Retina (tissue), 1 donor: Measurements from ENCODE around the gene RAB34.
A peak's percentile ranks its signal among the peaks of the same experiment; 100 is the strongest.
"Not testable (repeated sequence)": the region's sequence is repeated elsewhere in the genome, so short reads cannot be mapped to it uniquely, and the experiment has no call there.

Experiments
- DNase-seq: peaks from one replicate; pipeline ENCODE4 v3.0.0-alpha.2; 2016

RAB34 gene

DNA sequence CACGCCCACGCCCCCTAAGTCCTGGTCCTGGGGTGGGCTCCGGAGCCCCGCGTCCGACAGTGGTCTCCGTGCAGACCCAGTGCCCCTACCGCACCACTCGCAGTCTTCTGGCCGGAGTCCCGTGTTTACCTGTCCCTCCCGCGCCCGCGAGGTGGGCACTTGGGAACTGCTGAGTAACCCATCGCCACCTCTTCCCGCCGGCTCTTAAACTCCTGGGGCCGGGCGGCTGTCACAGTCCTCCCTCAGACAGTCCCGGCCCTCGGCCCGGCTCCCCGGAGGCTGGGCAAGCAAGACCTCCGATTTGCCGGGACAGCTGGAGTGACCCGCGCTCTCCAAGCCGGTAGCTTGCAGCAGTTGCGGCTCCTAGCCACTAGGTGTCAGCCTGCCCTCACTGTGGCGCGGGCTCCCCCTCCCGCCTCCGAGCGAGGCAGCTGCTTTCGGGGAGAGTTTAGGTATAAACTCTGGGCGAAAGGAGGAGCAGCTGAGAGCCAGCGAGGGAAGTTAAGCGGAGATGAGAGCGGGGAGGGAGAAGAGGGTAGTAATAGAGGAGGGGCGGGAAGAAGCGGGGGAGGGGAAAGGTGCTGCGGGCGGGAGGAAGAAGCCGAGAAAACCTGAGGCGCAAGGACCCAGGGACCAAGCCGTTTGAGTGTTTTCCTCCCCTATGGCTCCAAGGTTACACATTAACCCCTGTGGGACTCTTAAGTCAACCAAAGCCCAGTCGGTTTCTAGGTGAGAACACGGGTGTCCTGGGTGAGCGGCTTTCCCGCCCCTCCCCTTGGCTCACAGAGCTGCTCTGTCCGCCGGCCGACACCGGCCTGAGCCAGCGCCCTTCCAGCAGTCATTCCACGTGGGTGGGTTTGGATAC is 9.2 kb upstream of the RAB34 start:
- peak; percentile 98 for DNase-seq

DNA sequence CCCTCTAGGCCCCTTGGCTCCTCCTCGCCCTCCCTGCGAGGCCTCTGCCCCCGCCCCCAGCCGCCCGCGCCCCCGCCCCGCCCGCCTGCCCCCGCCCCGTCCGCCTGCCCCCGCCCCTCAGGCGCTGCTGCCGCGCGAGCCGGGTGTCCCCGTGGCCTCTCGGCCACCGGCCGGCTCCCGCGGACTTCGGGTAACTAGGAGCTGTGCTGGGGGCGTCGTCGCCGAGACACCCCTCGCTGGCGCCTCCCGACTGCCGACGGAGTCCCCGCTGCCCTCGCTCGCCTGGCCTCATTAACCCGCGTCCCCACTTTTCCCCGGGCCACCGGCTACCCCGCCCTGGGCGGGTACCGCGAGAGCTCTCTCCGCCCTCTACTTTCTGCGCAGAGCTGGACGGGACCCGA is 8.6 kb upstream of the RAB34 start, which contains the start of gene TLCD1:
Gene TLCD1 (minus strand): TSS at position 8 of the 401 bp plus-strand sequence. CDS start 136 bp downstream, outside the sequence.
- no peak for DNase-seq

DNA sequence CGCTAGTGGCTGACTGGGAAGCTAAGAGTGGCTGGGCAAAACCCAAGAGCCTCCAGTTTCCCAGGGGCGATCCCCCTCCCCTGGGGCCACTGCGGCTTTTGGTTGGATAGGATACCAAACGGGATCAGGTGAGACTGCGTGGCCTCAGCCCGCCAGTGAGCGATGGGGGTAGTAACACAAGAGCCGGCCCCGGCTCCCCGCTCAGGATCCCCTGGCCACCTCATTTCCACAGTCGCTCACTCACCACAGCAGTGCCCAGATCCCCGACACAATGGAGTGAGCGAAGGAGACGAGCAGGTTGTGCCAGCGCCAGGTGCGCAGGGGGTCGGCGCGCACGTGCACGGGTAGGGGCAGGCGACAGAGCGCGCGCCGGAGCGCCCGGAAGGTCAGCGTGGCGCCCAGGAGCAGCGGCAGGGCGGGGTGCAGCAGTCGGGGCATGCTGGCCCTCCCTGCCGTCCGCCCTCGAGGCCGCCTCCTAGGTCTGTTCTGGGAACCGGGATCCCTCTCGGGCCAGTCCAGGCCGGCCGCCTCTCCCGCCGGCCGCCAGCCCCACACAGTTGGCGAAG is 8.1 kb upstream of the RAB34 start:
- DNase-seq, result peak; percentile 79

DNA sequence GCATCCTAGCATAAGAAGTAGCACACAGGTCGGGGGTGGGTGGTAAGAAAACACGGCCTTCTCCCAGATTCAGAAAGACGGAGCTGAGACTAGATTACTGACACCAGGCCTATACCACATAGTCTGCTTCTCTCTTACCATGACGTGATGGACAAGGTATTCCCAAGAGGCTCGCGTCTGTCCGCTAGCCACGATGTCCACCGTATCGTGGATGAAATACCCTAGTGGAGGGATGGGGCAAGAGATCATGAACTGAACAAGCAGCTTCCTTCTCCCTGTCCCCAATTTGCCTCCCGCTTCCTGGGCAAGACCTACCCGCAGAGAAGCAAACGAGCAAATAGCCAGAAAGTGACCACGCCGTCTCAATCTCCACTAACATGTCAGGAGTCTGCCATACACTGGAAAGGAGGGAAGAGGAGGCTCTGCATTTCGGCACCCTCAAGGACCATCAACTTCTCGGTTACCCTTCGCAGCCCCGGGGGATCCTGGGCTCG is 7.5 kb upstream of the RAB34 start:
- no peak for DNase-seq

DNA sequence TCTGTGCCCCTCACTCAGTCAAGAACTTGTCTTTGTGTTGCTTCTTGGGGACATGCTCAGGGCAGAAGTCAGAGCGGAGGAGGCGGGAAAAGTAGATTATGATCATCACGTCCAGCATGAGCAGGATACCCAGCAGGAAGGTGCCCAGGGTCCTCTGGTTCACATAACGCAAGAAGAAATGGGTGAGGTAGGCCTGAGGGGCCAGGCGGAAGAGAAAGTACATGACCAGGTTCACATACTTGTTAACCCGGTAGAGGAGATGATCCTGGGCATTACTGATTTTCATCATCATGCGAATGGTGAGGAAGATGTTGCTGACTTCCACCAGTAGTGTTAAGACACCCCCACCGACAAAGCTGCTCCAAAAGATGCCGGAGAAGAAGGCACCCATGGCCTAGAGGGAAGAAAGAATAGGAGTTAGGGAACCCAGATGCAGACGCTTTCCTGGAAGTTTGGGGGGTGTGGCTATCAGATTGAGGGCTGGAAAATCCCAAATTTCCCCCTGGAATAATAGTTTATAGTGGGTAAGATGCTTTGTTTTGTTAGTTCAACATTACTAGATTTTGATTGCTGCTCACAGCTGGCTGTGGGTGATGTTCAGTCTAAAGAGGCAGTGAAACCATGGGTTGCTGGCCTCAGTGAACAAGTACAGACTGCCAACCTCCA is 7.0 kb upstream of the RAB34 start:
- no peak for DNase-seq

DNA sequence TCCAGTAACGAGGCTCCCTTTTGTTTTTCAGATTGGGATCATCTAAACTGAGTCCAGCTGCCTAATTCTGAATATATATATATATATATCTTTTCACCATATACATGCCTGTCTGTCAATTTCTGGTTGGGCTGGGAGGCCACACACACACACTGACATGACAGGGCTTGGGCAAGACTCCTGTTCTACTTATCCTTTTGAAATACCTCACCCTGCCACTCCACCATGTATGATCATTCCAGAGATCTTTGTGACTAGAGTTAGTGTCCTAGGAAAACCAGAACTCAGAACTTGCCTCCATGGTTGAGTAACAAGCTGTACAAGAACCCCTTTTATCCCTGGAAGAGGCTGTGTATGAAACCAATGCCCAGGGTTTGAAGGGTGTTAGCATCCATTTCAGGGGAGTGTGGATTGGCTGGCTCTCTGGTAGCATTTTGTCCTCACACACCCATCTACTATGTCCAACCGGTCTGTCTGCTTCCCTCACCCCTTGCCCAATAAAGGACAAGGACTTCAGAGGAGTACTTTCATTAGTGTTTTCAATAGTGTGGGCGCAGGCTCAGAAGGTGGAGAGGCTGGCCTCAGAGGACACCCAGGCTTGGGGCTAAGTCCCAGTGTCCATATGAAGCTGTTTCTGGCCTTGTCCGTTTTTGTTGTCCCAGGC is 6.3 kb upstream of the RAB34 start:
- DNase-seq, result not testable (repeated sequence)

DNA sequence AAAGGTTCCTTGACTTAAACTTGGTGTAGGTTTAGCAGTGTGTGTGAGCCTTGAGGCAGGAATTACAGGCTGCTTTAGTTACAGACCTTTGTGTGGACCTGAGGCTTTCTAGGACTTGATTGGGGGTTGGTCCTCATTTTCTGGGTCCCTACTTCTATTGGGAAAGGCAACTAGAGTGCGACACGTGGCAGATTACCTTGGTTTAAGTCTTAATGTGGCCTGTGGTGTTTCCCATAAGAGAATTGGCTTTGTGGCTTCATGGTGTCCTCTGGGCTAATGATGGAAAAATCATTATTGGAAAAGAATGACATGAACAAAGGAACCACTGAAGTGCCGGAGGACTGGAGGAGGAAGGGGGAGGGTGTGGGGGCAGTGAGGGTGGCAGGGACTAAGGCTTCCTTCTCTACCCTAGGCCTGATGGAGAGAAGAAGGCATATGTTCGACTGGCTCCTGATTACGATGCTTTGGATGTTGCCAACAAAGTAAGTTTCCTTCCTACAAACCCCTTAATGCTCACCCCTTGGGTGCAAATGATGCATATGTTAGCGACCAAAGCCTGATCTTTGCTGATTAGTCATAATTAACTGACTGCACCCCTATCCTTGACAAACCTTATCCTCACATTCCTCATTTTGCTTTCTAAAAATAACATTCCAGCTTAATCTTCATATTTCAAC is 5.6 kb upstream of the RAB34 start:
- no peak for DNase-seq

DNA sequence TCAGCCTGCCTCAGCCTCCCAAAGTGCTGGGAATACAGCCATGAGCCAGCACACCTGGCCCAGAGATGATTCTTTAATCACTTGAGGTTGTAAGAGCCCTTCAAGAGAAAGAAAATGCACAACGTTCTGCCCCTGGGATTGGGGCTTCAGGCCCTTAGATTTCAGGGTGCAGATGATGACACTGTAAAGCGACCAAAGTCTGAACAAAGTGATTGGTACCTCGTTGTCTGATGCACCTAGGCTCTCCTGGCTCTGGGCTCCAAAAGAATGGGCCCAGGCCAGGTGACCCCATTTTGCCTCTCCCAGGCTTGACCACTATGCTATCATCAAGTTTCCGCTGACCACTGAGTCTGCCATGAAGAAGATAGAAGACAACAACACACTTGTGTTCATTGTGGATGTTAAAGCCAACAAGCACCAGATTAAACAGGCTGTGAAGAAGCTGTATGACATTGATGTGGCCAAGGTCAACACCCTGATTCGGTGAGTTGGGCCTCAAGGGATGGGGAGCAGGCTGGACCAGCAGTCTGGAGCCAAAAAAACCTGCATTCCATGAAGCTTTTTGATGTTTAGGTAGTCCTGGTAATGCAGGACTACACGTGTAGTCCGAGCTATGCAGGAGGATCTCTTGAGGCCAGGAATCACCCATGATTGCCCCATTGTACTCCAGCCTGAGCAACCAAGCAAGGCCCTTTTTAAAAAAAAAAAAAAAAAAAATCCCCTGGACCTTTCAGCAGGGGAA is 4.9 kb upstream of the RAB34 start:
- no peak for DNase-seq

DNA sequence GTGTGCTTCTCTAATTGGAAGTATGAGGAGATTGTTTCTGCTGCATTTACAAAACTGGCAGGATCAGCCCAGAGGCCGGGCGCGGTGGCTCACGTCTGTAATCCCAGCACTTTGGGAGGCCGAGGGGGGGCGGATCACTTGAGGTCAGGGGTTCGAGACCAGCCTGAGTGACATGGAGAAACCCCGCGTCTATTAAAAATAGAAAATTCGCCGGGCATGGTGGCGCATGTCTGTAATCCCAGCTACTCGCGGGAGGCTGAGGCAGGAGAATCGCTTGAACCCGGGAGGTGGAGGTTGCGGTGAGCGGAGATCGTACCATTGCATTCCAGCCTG is 3.3 kb upstream of the RAB34 start:
- not testable (repeated sequence) for DNase-seq

DNA sequence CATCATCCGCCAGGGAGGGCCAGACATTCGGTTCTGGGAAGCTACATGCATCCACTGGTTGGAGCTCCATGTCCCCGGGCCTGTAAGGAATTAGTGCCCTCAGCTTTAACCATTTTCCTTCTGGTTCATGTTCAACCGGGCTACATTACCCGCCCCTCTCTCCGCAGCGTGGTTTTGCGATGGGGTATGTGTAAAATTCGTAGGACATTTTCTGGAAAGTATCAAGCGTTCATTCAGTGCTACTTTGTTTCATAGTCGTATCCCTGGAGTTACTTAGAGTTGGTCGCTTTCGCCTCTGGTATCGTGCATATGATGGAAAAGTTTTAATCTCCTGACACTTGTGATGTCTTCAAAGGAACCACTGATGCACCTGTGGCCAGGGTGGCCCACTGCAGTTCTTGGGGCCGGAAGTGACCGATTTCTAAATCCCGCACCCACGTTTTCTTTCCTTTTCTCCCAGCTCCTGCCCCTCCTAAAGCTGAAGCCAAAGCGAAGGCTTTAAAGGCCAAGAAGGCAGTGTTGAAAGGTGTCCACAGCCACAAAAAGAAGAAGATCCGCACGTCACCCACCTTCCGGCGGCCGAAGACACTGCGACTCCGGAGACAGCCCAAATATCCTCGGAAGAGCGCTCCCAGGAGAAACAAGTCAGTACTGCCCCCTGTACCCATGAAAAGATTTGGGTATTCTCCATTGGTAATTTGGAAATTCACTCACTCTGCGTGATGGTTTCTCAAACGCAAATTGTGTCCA is 2.8 kb upstream of the RAB34 start:
- no peak for DNase-seq

DNA sequence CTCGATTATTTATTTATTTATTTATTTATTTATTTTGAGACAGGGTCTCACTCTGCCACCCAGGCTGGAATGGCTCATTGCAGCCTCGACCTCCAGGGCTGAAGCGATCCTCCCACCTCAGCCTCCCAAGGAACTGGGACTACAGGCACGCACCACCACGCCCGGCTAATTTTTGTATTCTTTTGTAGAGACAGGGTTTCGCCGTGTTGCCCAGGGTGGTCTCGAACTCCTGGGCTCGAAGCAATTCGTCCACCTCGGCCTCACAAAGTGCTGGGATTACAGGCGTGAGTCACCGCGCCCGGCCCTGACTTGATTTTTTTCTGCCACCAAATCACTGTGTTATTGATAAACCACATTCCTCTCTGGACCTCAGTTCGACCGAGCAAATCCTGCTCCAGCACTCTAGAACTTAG is 1.4 kb upstream of the RAB34 start:
- DNase-seq, result no peak

DNA sequence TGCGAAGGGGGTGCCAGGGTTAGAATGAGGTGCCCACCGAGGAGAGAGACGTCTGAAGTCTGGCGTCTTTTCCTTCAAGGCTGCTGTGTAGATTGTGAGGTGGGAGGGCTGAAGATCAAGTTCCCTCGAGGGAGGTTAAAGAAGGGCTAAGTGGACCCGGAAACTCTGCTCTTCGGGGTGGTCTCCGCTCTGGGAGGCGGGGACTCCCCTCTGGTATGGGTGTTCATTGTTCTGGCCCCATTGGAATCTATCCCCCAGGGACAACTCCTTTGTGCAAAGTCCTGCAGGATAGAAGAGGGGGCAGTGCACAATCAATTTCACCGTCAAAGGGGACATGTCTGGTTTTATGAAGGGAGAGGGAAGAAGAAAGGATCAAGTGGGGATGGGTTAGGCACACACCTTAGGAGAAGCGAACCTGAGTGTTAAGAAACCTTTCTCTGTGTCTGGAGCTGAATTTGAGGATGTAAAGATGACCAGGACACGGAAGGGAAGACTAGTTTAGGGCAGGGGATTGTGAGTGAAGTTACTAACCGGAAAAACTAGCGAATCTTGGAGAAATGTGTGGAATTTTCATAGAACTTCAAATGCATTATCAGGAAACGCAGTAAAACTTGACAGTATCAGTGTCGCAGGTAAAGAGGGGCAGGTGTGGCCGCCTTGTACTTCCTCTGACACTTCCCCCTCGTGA is 809 bp upstream of the RAB34 start:
- no peak for DNase-seq

DNA sequence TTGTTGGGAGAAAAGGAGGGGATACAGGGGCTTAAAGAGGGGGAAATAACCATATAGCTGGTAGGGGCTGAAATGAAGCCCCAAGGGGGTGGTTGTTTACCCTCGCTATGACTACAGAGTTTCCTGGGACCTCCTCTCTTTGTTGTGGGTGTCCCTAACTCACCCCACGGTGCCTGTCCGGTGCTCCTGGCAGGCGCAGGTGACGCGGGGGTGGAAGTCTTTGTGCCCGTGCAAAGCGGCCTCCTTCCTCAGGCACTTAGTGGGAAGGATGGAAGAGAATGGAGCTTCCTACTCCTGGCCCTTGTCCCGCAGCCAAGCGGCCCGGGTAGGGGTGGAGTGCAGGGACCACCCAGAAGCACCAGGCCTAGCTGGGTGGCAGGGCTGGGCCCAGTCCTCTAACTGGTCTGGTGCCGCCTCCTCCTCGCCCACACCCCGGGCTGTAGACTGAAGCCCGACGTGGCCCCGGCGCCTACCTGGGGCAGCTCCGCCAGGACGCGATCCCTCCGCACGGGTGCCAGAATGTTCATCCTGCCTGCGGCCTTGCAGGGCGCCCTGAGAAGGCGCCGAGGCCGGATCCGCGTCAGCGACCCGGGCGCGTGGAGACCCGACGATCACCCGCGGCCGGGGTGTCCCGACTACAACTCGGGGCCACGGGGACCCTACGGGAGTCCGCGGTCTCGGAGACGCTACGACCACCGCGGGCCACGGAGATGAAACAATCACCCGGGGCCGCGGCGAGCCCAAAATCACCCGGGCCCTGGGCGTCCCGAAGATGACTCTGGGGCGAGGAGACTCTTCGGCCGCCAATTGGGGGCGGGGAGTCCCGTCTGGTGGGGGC is 709 bp downstream of the RAB34 start:
- DNase-seq, result peak; percentile 74

DNA sequence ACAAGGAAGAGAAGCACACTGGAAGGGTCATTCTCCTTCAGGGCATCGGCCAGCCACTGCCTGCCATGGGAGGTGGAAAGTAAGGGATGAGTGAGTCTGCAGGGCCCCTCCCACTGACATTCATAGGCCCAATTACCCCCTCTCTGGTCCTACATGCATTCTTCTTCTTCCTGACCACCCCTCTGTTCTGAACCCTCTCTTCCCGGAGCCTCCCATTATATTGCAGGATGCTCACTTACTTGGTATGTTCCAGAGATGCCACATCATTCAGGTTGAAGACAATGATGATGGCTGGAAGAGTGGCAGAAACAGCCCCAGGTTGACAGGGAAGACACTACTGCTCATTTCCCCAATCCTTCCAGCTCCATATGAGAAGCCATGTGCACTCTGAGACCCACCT is 2.5 kb downstream of the RAB34 start:
- DNase-seq, result no peak

DNA sequence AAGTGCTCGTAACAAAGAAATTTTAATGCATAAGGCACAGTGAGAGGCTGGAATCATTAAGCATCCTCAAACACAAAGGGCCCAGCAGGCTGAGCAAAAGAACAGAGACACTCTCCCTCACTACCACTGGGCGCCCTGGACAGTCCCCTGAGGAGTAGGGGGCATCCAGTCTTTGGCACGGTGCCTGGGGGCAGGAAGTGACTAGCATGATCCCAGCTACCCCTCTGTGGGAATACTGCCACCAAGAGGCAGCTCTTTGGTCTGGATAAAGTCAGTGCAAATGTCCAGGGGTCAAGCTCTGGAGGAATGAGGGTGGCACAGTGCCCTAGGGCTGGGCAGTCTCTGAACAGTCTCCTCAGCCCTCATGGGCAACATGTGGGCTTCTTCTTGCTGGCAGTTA is 3.4 kb downstream of the RAB34 start:
- no peak for DNase-seq

DNA sequence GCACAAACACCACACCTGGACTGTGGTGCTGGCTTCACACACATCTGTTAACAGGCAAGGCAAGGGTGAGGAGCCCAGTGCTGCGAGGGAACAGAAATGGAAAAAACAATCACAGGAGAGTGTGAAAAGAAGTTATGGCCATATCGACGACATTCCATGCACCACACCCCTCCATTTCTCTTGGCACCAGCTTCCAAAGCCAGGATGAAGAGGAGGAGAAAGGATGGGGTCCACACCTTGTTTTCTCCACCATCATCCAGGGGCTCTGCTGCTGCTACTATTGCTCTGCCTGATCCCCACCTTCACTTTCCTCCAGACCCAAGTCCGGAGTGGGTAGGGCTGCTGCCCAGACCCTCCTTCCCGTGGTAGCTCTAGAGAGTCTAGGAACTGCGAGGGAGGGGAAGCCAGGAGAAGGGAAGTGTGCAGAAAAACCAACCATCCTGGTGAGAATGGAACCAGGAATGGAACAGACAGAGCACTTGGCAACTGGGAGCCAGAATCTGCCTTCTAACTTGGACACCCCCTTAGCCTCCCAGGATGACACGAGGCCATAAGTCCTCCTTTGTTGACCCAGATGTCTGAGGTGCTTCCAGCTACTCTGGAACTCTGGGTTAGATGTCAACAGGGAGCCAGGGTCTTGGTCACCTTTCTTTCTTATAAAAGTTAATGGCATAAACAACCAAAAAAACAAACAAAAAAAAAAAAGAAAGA is 4.8 kb downstream of the RAB34 start:
- DNase-seq, result no peak

DNA sequence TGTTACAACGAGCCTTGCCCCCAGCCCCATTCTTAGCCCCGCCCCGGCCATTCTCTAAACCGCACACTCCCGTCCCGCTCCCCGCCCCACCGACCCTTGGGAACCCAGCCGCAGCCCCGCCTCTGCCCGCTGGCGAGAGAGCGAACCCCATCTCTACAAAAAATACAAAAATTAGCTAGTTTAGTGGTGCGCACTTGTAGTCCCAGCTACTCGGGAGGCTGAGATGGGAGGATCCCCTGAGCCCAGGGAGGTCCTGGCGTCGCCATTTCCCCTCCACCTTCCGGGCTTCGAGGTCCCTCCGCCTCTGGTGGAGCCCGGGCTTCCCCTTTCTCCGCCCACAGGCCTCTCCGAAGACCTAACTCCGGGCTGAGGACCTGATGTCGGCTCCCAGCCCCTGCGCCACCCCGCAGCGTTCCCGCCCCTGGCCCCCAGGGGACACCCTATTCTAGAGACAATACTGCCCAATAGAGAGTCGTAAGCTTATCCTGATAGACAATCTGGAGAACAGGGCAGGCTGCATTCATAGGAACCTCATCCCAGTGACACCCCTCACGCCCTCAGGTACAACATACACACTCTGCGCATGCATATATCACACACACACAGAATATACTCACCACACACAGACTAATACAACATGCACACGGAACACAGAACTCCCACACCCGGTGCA is 5.5 kb downstream of the RAB34 start:
- DNase-seq, result peak; percentile 69

DNA sequence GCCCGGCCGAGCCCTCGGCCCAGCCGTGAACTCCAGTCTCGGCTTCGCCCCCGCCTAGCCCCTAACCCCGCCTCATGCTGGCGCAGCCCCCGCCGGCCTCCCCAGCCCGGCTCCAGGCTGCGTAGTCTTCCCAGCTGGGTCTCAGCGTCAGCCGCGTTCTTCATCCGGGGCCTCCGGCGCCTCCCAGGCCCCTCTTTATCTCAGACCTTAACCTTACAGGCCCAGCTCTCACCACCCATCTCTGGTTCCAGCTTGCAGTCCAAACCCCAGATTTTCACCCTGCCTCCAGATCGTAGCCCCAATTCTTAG is 6.0 kb downstream of the RAB34 start, which contains the start of gene PROCA1:
Gene PROCA1 (minus strand): TSS at position 166 of the 309 bp plus-strand sequence. CDS start 228 bp downstream, outside the sequence.
- DNase-seq, result no peak
